Fibroblast of mammary gland (primary cell): ENCODE measurements around the gene MARK2.

Source experiments
- DNase-seq: peaks from one replicate; pipeline ENCODE4 v3.0.0-alpha.2; 2010; ENCODE audit warnings: low read depth
- H3K4me3 ChIP-seq: 2 replicates; pipeline ENCODE4 v1.5.1; 2011; ENCODE audit warnings: low read depth, mild to moderate bottlenecking, low read length, moderate library complexity; ENCODE audit not compliant: control insufficient read depth
- CTCF ChIP-seq: conservative IDR thresholded peaks from 2 replicates; pipeline ENCODE4 v1.5.1; 2011; ENCODE audit warnings: low read depth, low read length, inconsistent platforms; ENCODE audit not compliant: control insufficient read depth, insufficient read depth

The MARK2 gene

DNA sequence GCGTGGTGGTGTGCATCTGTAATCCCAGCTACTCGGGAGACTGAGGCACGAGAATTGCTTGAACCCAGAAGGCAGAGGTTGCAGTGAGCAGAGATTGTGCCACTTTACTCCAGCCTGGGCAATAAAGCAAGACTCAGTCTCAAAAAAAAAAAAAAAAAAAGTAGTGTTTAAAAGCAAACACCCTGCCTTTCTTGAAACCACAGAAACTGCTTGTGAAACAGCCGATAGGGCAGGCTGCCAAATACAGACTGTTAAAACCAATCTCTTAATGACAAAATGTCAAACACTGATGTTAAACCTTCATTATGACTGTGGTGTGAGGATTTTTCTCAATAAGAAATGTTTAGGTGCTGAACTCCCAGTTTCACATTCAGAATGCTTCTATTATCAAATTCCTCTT lies 27.3 kb downstream of the MARK2 start:
- DNase-seq: peak; percentile 63
- no peak for TF ChIP-seq CTCF

GRCh38 chr11:63867511-63867910 lies 28.6 kb downstream of the MARK2 start:
- no peak for DNase-seq
- TF ChIP-seq CTCF: no peak
- H3K4me3 ChIP-seq: no peak overlapping the region

More for the DNA sequence above, 27.3 kb downstream of the MARK2 start:
- H3K4me3 ChIP-seq: no peak overlapping the region

DNA sequence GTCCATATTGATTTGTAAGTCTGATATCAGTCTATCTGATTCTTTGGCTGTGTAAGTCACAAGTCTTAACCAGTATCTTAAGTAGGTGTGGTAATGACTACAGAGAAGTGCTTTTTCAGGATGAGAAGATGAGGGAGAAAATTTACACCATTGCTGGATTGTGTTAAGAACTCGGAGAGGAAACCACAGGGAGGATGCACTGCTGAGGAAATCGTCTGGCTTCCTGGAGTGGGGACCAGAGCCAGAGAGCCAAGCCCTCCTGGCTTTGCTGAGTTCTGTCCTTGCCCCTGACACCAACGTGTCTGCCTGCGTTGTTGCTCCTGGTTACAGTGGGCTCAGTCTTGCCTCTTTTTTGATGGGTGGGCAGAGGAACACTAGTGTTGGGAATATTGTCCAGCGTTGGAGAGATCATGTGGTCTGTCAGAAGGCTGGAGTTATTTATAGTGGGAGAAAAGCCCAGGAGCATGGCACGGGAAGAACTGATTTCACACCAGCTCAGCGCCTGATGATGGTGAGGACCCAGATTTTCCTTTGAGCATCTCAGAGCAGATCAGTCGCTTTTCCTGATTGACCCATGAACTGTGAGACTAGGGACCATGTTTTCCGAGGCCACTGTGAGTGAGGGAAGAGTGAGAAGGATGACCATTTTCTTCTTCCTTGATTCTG lies 29.6 kb downstream of the MARK2 start:
- no peak overlapping the region for H3K4me3 ChIP-seq

GRCh38 chr11:63869171-63869591 lies 30.3 kb downstream of the MARK2 start:
- no peak for TF ChIP-seq CTCF
- H3K4me3 ChIP-seq: no peak overlapping the region
- DNase-seq: no peak

More for the DNA sequence above, 29.6 kb downstream of the MARK2 start:
- no peak for DNase-seq
- TF ChIP-seq CTCF: no peak

DNA sequence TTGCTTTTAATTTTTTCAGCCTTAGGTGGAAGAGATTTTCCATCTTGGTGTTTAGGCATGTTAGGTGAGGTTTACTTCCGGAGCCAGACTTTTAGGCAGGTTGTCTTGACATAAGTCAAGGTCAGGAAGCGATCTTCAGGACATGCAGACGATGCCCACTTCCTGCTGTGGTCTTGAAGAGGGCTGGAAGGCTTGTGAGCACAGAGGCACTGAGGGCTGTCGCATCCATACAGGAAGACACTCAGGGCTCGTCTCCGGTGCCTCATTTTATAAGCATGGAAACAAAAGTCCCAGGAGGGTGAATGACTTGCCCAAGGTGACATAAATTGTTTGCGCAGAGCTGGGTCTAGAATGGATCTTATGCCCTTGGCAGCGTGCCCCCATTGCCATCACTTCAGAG lies 30.8 kb downstream of the MARK2 start:
- H3K4me3 ChIP-seq: no peak overlapping the region
- DNase-seq: no peak
- TF ChIP-seq CTCF: no peak

GRCh38 chr11:63870351-63871140 lies 31.6 kb downstream of the MARK2 start:
- no peak overlapping the region for H3K4me3 ChIP-seq
- TF ChIP-seq CTCF: no peak
- peak; percentile 29 for DNase-seq
